Upper lobe of left lung (tissue), 4 donors: Measurements from ENCODE around the gene PPP1R1B.

Experiments
- CTCF ChIP-seq, 6 experiments: fragments of 450-650 bp in 4 of 6; fragments of 200-600 bp in 2 of 6; sonication (generic) in 2 of 6; IDR thresholded peaks; one replicate each; pipeline ENCODE4 v1.5.1; 2016 to 2019; ENCODE audit warnings: antibody characterized with exemption in 6 of 6
- POLR2A ChIP-seq, 4 donors: fragments of 450-650 bp; IDR thresholded peaks; one replicate each; pipeline ENCODE4 v1.5.1; 2016 to 2017; ENCODE audit warnings: antibody characterized with exemption in 4 of 4, mild to moderate bottlenecking in 2 of 4

- TF ChIP-seq CTCF (IDR thresholded peaks at IDR 0.05) (no peak), POLR2A (IDR thresholded peaks at IDR 0.05) (no peak)
These were observed 28.1 kb upstream of the PPP1R1B start for GRCh38 chr17:39598630-39599003.
